DOHH2 (cell line): ENCODE data around the gene SCNN1B.
A peak's percentile ranks its signal among the peaks of the same experiment; 100 is the strongest.

Experiments
- H3F3A ChIP-seq: fragments of 200-600 bp; sonication (generic), shearing (Covaris generic); 2 replicates; pipeline ENCODE4 v1.6.0; 2016; ENCODE audit warnings: antibody characterized with exemption, mild to moderate bottlenecking; ENCODE audit not compliant: control insufficient read depth, insufficient read depth
- H3K27ac ChIP-seq: fragments of 200-600 bp; sonication (generic); 2 replicates; pipeline ENCODE4 v1.5.1; 2014; ENCODE audit warnings: low read depth, mild to moderate bottlenecking, low read length, moderate library complexity
- H3K27me3 ChIP-seq: fragments of 200-600 bp; sonication (generic); 2 replicates; pipeline ENCODE4 v1.6.1; 2014; ENCODE audit warnings: mild to moderate bottlenecking, low read length, mixed read lengths; ENCODE audit not compliant: control insufficient read depth
- H3K36me3 ChIP-seq: fragments of 200-600 bp; sonication (generic); 2 replicates; pipeline ENCODE4 v1.6.1; 2014; ENCODE audit warnings: mild to moderate bottlenecking, low read length, moderate library complexity, mixed read lengths; ENCODE audit not compliant: control insufficient read depth
- H3K4me1 ChIP-seq: fragments of 200-600 bp; sonication (generic); 2 replicates; pipeline ENCODE4 v1.6.1; 2014; ENCODE audit warnings: mild to moderate bottlenecking, low read length, mixed read lengths; ENCODE audit not compliant: control insufficient read depth
- H3K4me2 ChIP-seq: fragments of 200-600 bp; sonication (generic); 2 replicates; pipeline ENCODE4 v1.6.0; 2014; ENCODE audit warnings: mild to moderate bottlenecking, low read length, moderate library complexity
- H3K4me3 ChIP-seq: fragments of 200-600 bp; sonication (generic); 2 replicates; pipeline ENCODE4 v1.5.1; 2014; ENCODE audit warnings: mild to moderate bottlenecking, low read length, mixed read lengths
- H3K79me2 ChIP-seq: fragments of 200-600 bp; sonication (generic); 2 replicates; pipeline ENCODE4 v1.6.1; 2014; ENCODE audit warnings: mild to moderate bottlenecking, low read length, mixed read lengths; ENCODE audit not compliant: control insufficient read depth
- H3K9me2 ChIP-seq: fragments of 200-600 bp; sonication (generic); replicated peaks from 2 replicates; pipeline ENCODE4 v1.6.1; 2014; ENCODE audit warnings: mild to moderate bottlenecking, low read length, mixed read lengths; ENCODE audit not compliant: control insufficient read depth
- H3K9me3 ChIP-seq: fragments of 200-600 bp; sonication (generic); 2 replicates; pipeline ENCODE4 v1.6.1; 2014; ENCODE audit warnings: antibody characterized with exemption, low read length, mixed read lengths; ENCODE audit not compliant: control insufficient read depth, insufficient read depth
- H4K20me1 ChIP-seq: fragments of 200-600 bp; sonication (generic); 2 replicates; pipeline ENCODE4 v1.6.0; 2014; ENCODE audit warnings: low read depth, mild to moderate bottlenecking, antibody characterized with exemption, low read length, moderate library complexity; ENCODE audit not compliant: control insufficient read depth, insufficient read depth
- CTCF ChIP-seq: fragments of 200-600 bp; sonication (generic); IDR thresholded peaks from one replicate; pipeline ENCODE4 v1.5.1; 2014; ENCODE audit warnings: antibody characterized with exemption, mild to moderate bottlenecking, low read depth, low read length; ENCODE audit not compliant: poor library complexity, severe bottlenecking
- EZH2phosphoT487 ChIP-seq: fragments of 200-600 bp; sonication (generic); IDR thresholded peaks from 2 replicates; pipeline ENCODE4 v1.6.1; 2017; ENCODE audit warnings: borderline replicate concordance, mild to moderate bottlenecking, antibody characterized with exemption, low read length, moderate library complexity, mixed read lengths

Gene SCNN1B

GRCh38 chr16:23330583-23331249 lies 28.6 kb downstream of the SCNN1B start:
- Histone ChIP-seq H3K27me3 (no peaks in the 10 kb centered on the region), H3K4me3 (no peak overlapping the region), H4K20me1 (no peaks in the 10 kb centered on the region), H3K4me1 (peaks cover 26% of the 10 kb centered on the region), H3K36me3 (no peaks in the 10 kb centered on the region), H3K9me2 (no peaks in the 10 kb centered on the region), H3K4me2 (no peak overlapping the region), H3F3A (peaks cover 15% of the 10 kb centered on the region), H3K27ac (no peak overlapping the region), H3K9me3 (no peaks in the 10 kb centered on the region), H3K79me2 (no peaks in the 10 kb centered on the region)
- no peak for TF ChIP-seq CTCF
- TF ChIP-seq EZH2phosphoT487 = no peak

- Histone ChIP-seq H3K4me1 (peaks cover 50% of the 10 kb centered on the region), H3K79me2 (no peaks in the 10 kb centered on the region), H3K9me2 (no peaks in the 10 kb centered on the region), H3F3A (peaks cover 19% of the 10 kb centered on the region), H4K20me1 (no peaks in the 10 kb centered on the region), H3K27me3 (no peaks in the 10 kb centered on the region), H3K36me3 (no peaks in the 10 kb centered on the region), H3K9me3 (no peaks in the 10 kb centered on the region), H3K4me2 (no peak overlapping the region), H3K4me3 (no peak overlapping the region), H3K27ac (no peak overlapping the region)
- TF ChIP-seq CTCF = no peak
- TF ChIP-seq EZH2phosphoT487 = no peak
These were observed 31.0 kb downstream of the SCNN1B start for GRCh38 chr16:23333034-23333579.

DNA sequence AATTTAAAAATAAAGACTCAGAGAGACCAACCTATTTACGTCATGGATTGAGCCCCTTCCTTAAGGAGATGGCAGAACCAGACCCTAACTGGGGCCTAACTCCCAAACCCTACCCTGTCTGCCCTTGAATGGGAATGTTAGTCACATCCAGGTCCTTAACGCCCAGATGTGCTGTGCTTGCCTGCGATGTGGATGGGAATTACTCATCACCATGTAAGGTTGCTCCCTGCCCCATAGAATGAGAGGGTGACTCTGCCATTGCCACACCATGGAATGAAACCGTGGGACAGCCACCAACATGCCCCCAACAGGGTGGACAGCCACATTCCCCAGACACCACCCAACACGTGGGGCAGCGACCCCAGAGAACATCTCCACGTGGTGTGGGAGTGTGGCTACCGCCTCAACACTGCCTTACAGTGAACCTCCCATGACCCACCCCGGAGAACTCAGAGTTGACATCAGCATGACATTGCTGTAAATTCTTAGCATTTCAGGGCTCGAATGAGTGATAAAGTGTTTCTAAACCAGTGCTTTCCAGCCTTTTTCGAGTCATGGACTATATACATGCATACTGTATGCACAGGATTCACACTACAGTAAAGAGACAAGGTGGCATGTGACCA lies 31.8 kb downstream of the SCNN1B start:
- peak overlapping the region; percentile 81 for H3K27ac ChIP-seq
- H3K4me3 ChIP-seq = peak overlapping the region; percentile 69
- H3K4me1 ChIP-seq = peaks cover 52% of the 10 kb centered on the region
- H3K9me2 ChIP-seq = no peaks in the 10 kb centered on the region
- TF ChIP-seq EZH2phosphoT487 (no peak), CTCF (no peak)
- no peaks in the 10 kb centered on the region for H3K36me3 ChIP-seq
- no peaks in the 10 kb centered on the region for H4K20me1 ChIP-seq
- H3F3A ChIP-seq = peaks cover 19% of the 10 kb centered on the region
- H3K79me2 ChIP-seq = no peaks in the 10 kb centered on the region
- H3K4me2 ChIP-seq = peak overlapping the region; percentile 83
- no peaks in the 10 kb centered on the region for H3K27me3 ChIP-seq
- no peaks in the 10 kb centered on the region for H3K9me3 ChIP-seq
